GM23338 (cell line): ENCODE results near the gene CD70. TPM values are rescaled to one million over a fixed set of nuclear protein-coding genes. Genes with fewer than 3 reads are reported as not detected.

ENCODE experiments used
- ATAC-seq: fragments of 200-7000 bp; cut with Tn5 transposase; 3 replicates; pipeline ENCODE4 v1.9.1; 2020
- DNase-seq: peaks from one replicate; pipeline ENCODE4 v3.0.0-alpha.2; 2015; ENCODE audit warnings: low spot score
- H2AFZ ChIP-seq: fragments of 200-600 bp; sonication (generic); 2 replicates; pipeline ENCODE4 v1.8.0; 2016; ENCODE audit warnings: antibody characterized with exemption, mild to moderate bottlenecking, moderate library complexity
- H3F3A ChIP-seq: fragments of 200-600 bp; sonication (generic); replicated peaks from 2 replicates; pipeline ENCODE4 v1.8.0; 2017; ENCODE audit warnings: antibody characterized with exemption, mixed run types, low read depth
- H3K27ac ChIP-seq: fragments of 200-600 bp; sonication (generic); 2 replicates; pipeline ENCODE4 v1.6.1; 2016; ENCODE audit warnings: low read depth
- H3K27me3 ChIP-seq: fragments of 200-600 bp; sonication (generic); 2 replicates; pipeline ENCODE4 v1.8.0; 2016; ENCODE audit warnings: mild to moderate bottlenecking, mixed run types, moderate library complexity; ENCODE audit not compliant: insufficient read depth
- H3K36me3 ChIP-seq: fragments of 200-600 bp; sonication (generic); 2 replicates; pipeline ENCODE4 v1.8.0; 2016; ENCODE audit warnings: mild to moderate bottlenecking; ENCODE audit not compliant: insufficient read depth
- H3K4me1 ChIP-seq: fragments of 200-600 bp; sonication (generic); 2 replicates; pipeline ENCODE4 v1.8.0; 2016; ENCODE audit warnings: mild to moderate bottlenecking, moderate library complexity; ENCODE audit not compliant: insufficient read depth
- H3K4me2 ChIP-seq: fragments of 200-600 bp; sonication (generic); 2 replicates; pipeline ENCODE4 v1.7.1; 2017; ENCODE audit warnings: mixed run types
- H3K4me3 ChIP-seq: fragments of 200-600 bp; sonication (generic); 2 replicates; pipeline ENCODE4 v1.6.1; 2016; ENCODE audit warnings: mixed run types
- H3K79me2 ChIP-seq: fragments of 200-600 bp; sonication (generic); replicated peaks from 2 replicates; pipeline ENCODE4 v1.8.0; 2017; ENCODE audit warnings: mild to moderate bottlenecking; ENCODE audit not compliant: insufficient read depth
- H3K9me2 ChIP-seq: fragments of 200-600 bp; sonication (generic); 2 replicates; pipeline ENCODE4 v1.8.0; 2017; ENCODE audit not compliant: insufficient read depth
- H4K20me1 ChIP-seq: fragments of 200-600 bp; sonication (generic); replicated peaks from 2 replicates; pipeline ENCODE4 v1.8.0; 2017; ENCODE audit warnings: mild to moderate bottlenecking; ENCODE audit not compliant: insufficient read depth
- H3K27ac Mint-ChIP-seq: 2 replicates; pipeline ENCODE4 v1.8.0; 2020; ENCODE audit warnings: inconsistent platforms, mild to moderate bottlenecking, moderate library complexity, mixed read lengths
- H3K27me3 Mint-ChIP-seq: 3 replicates; pipeline ENCODE4 v1.8.0; 2022; ENCODE audit warnings: low read depth, mild to moderate bottlenecking, moderate library complexity, mixed read lengths, inconsistent platforms; ENCODE audit not compliant: insufficient read depth, poor library complexity
- H3K36me3 Mint-ChIP-seq: 3 replicates; pipeline ENCODE4 v1.8.0; 2021; ENCODE audit warnings: low read depth, mild to moderate bottlenecking, inconsistent platforms, moderate library complexity, mixed read lengths
- H3K4me1 Mint-ChIP-seq: 3 replicates; pipeline ENCODE4 v1.8.0; 2020; ENCODE audit warnings: mild to moderate bottlenecking, inconsistent platforms, mixed read lengths
- H3K4me3 Mint-ChIP-seq: 3 replicates; pipeline ENCODE4 v1.8.0; 2021; ENCODE audit warnings: moderate library complexity, mild to moderate bottlenecking, inconsistent platforms, mixed read lengths
- H3K9me3 Mint-ChIP-seq: 3 replicates; pipeline ENCODE4 v1.8.0; 2020; ENCODE audit warnings: moderate library complexity, mild to moderate bottlenecking, inconsistent platforms, mixed read lengths
- CREB1 ChIP-seq: fragments of 250-450 bp; sonication (Bioruptor Pico); IDR thresholded peaks from 2 replicates; pipeline ENCODE4 v1.5.0; 2020; ENCODE audit warnings: low read depth, mild to moderate bottlenecking, moderate library complexity
- EZH2 ChIP-seq: fragments of 200-600 bp; sonication (generic); IDR thresholded peaks from one replicate; pipeline ENCODE4 v1.8.0; 2017; ENCODE audit warnings: antibody characterized with exemption, mild to moderate bottlenecking, low read depth; ENCODE audit not compliant: unreplicated experiment
- EZH2phosphoT487 ChIP-seq: fragments of 200-600 bp; sonication (generic); IDR thresholded peaks from one replicate; pipeline ENCODE4 v1.8.1; 2018; ENCODE audit warnings: antibody characterized with exemption; ENCODE audit not compliant: unreplicated experiment
- JUNB ChIP-seq: IDR thresholded peaks from one replicate; pipeline ENCODE4 v1.6.1; 2016; ENCODE audit warnings: antibody characterized with exemption; ENCODE audit not compliant: unreplicated experiment
- NANOG ChIP-seq: IDR thresholded peaks from 2 replicates; pipeline ENCODE4 v1.6.1; 2016; ENCODE audit warnings: antibody characterized with exemption, borderline replicate concordance
- POLR2AphosphoS5 ChIP-seq: IDR thresholded peaks from 2 replicates; pipeline ENCODE4 v1.6.1; 2016; ENCODE audit warnings: antibody characterized with exemption, low read depth
- STAT1 ChIP-seq: IDR thresholded peaks from one replicate; pipeline ENCODE4 v1.6.1; 2016; ENCODE audit warnings: antibody characterized with exemption; ENCODE audit not compliant: unreplicated experiment
- ZNF114 ChIP-seq: fragments of 250-450 bp; sonication (Bioruptor Pico); IDR thresholded peaks from 2 replicates; pipeline ENCODE4 v1.5.0; 2020; ENCODE audit warnings: mild to moderate bottlenecking, moderate library complexity
- ZNF331 ChIP-seq: fragments of 250-450 bp; sonication (Bioruptor Pico); IDR thresholded peaks from 2 replicates; pipeline ENCODE4 v1.5.0; 2020; ENCODE audit warnings: low read depth, mild to moderate bottlenecking, moderate library complexity
- polyA plus RNA-seq: library from polyadenylated mRNA; unstranded; fragments of >200 nt; fragmentation: Nextera tagmentation; extraction: Ambion mirVana; gene quantifications from 2 replicates; pipeline ENCODE4 v1.2.1, GENCODE V29; 2016
- total RNA-seq: library from RNA; depleted of rRNA; stranded (reverse); fragments of >200 nt; shearing (Covaris generic); gene quantifications from 2 replicates; pipeline ENCODE4 v1.2.3, GENCODE V29; 2014
- TF ChIP-seq, protein P1 (sequence below): IDR thresholded peaks from one replicate; pipeline ENCODE4 v1.6.1; 2018; ENCODE audit warnings: antibody characterized with exemption; ENCODE audit not compliant: unreplicated experiment
- TF ChIP-seq, protein P2 (sequence below), 2 experiments: fragments of 200-600 bp in 1 of 2; sonication (generic) in 1 of 2; conservative IDR thresholded peaks; 2 replicates each; pipeline versions ENCODE4 v1.5.1 to v1.6.1; 2016 to 2017; ENCODE audit warnings: antibody characterized with exemption in 2 of 2, low read depth in 2 of 2, mild to moderate bottlenecking in 2 of 2, moderate library complexity in 1 of 2
- TF ChIP-seq, protein P3 (sequence below): fragments of 250-450 bp; sonication (Bioruptor Pico); IDR thresholded peaks from 2 replicates; pipeline ENCODE4 v1.5.0; 2020; ENCODE audit warnings: mild to moderate bottlenecking, moderate library complexity
- TF ChIP-seq, protein P4 (sequence below): IDR thresholded peaks from 2 replicates; pipeline ENCODE4 v1.6.1; 2016; ENCODE audit warnings: antibody characterized with exemption

The CD70 gene
- total and polyA plus RNA-seq, 2 experiments from 2014 or later: 2.0 to 7.3 TPM

DNA sequence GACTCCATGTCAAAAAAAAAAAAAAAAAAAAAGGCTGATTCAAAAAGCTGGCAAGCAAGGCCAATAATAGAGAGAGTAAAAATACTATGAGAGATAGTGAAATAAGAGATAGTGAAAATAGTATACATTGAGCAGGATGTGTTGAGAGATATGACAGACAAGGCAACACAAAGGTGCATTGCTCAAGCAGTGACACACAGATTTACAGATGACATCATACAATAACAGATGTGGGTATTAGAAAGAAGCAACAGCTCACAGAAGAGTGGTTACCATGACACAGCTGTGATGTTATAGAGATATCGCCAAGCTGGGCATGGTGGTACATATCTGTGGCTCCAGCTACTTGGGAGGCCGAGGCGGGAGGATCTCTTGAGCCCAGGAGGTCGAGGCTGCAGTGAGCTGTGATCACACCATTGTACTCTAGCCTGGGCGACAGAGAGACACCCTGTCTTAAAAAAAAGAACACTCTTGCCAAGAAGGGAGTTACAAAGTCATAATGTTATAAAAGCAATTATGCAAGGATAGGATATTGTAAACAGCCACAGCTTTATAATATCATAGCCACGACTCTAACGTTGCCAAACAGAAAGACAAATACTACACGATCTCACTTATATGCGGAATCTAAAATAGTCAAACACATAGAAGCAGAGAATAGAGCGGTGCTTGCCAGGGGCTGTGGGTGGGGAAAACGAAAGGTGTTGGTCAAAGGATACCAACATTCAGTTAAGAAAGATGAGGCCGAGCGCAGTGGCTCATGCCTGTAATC is 49.8 kb downstream of the CD70 start:
- no peaks in the 10 kb centered on the region for H3K4me1 Mint-ChIP-seq
- Histone ChIP-seq H3K4me3 (no peak overlapping the region), H3K4me1 (no peaks in the 10 kb centered on the region), H3K79me2 (no peaks in the 10 kb centered on the region), H3K36me3 (no peaks in the 10 kb centered on the region; the same call in 1 of the 2 replicates), H4K20me1 (no peaks in the 10 kb centered on the region), H3K4me2 (no peak overlapping the region), H3K9me2 (no peaks in the 10 kb centered on the region), H3K27me3 (no peaks in the 10 kb centered on the region), H2AFZ (no peak overlapping the region), H3F3A (no peaks in the 10 kb centered on the region), H3K27ac (no peak overlapping the region)
- DNase-seq (no peak), ATAC-seq (no peak)
- peaks cover 1% of the 10 kb centered on the region for H3K27me3 Mint-ChIP-seq
- H3K4me3 Mint-ChIP-seq: no peak overlapping the region
- H3K36me3 Mint-ChIP-seq: peaks cover 21% of the 10 kb centered on the region
- H3K27ac Mint-ChIP-seq: no peak overlapping the region
- H3K9me3 Mint-ChIP-seq: peaks cover 76% of the 10 kb centered on the region
- TF ChIP-seq EZH2phosphoT487 (no peak), ZNF331 (CRISPR knock-in tag) (no peak), STAT1 (no peak), POLR2AphosphoS5 (no peak), EZH2 (no peak), ZNF114 (no peak), JUNB (no peak), NANOG (no peak), CREB1 (CRISPR knock-in tag) (no peak)
- TF ChIP-seq, protein P1, sequence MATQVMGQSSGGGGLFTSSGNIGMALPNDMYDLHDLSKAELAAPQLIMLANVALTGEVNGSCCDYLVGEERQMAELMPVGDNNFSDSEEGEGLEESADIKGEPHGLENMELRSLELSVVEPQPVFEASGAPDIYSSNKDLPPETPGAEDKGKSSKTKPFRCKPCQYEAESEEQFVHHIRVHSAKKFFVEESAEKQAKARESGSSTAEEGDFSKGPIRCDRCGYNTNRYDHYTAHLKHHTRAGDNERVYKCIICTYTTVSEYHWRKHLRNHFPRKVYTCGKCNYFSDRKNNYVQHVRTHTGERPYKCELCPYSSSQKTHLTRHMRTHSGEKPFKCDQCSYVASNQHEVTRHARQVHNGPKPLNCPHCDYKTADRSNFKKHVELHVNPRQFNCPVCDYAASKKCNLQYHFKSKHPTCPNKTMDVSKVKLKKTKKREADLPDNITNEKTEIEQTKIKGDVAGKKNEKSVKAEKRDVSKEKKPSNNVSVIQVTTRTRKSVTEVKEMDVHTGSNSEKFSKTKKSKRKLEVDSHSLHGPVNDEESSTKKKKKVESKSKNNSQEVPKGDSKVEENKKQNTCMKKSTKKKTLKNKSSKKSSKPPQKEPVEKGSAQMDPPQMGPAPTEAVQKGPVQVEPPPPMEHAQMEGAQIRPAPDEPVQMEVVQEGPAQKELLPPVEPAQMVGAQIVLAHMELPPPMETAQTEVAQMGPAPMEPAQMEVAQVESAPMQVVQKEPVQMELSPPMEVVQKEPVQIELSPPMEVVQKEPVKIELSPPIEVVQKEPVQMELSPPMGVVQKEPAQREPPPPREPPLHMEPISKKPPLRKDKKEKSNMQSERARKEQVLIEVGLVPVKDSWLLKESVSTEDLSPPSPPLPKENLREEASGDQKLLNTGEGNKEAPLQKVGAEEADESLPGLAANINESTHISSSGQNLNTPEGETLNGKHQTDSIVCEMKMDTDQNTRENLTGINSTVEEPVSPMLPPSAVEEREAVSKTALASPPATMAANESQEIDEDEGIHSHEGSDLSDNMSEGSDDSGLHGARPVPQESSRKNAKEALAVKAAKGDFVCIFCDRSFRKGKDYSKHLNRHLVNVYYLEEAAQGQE: no peak
- TF ChIP-seq, protein P2, sequence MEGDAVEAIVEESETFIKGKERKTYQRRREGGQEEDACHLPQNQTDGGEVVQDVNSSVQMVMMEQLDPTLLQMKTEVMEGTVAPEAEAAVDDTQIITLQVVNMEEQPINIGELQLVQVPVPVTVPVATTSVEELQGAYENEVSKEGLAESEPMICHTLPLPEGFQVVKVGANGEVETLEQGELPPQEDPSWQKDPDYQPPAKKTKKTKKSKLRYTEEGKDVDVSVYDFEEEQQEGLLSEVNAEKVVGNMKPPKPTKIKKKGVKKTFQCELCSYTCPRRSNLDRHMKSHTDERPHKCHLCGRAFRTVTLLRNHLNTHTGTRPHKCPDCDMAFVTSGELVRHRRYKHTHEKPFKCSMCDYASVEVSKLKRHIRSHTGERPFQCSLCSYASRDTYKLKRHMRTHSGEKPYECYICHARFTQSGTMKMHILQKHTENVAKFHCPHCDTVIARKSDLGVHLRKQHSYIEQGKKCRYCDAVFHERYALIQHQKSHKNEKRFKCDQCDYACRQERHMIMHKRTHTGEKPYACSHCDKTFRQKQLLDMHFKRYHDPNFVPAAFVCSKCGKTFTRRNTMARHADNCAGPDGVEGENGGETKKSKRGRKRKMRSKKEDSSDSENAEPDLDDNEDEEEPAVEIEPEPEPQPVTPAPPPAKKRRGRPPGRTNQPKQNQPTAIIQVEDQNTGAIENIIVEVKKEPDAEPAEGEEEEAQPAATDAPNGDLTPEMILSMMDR (conservative IDR thresholded peaks at IDR 0.05; ENCODE audit: low read depth in 2 of 2): no peak
- TF ChIP-seq, protein P3, sequence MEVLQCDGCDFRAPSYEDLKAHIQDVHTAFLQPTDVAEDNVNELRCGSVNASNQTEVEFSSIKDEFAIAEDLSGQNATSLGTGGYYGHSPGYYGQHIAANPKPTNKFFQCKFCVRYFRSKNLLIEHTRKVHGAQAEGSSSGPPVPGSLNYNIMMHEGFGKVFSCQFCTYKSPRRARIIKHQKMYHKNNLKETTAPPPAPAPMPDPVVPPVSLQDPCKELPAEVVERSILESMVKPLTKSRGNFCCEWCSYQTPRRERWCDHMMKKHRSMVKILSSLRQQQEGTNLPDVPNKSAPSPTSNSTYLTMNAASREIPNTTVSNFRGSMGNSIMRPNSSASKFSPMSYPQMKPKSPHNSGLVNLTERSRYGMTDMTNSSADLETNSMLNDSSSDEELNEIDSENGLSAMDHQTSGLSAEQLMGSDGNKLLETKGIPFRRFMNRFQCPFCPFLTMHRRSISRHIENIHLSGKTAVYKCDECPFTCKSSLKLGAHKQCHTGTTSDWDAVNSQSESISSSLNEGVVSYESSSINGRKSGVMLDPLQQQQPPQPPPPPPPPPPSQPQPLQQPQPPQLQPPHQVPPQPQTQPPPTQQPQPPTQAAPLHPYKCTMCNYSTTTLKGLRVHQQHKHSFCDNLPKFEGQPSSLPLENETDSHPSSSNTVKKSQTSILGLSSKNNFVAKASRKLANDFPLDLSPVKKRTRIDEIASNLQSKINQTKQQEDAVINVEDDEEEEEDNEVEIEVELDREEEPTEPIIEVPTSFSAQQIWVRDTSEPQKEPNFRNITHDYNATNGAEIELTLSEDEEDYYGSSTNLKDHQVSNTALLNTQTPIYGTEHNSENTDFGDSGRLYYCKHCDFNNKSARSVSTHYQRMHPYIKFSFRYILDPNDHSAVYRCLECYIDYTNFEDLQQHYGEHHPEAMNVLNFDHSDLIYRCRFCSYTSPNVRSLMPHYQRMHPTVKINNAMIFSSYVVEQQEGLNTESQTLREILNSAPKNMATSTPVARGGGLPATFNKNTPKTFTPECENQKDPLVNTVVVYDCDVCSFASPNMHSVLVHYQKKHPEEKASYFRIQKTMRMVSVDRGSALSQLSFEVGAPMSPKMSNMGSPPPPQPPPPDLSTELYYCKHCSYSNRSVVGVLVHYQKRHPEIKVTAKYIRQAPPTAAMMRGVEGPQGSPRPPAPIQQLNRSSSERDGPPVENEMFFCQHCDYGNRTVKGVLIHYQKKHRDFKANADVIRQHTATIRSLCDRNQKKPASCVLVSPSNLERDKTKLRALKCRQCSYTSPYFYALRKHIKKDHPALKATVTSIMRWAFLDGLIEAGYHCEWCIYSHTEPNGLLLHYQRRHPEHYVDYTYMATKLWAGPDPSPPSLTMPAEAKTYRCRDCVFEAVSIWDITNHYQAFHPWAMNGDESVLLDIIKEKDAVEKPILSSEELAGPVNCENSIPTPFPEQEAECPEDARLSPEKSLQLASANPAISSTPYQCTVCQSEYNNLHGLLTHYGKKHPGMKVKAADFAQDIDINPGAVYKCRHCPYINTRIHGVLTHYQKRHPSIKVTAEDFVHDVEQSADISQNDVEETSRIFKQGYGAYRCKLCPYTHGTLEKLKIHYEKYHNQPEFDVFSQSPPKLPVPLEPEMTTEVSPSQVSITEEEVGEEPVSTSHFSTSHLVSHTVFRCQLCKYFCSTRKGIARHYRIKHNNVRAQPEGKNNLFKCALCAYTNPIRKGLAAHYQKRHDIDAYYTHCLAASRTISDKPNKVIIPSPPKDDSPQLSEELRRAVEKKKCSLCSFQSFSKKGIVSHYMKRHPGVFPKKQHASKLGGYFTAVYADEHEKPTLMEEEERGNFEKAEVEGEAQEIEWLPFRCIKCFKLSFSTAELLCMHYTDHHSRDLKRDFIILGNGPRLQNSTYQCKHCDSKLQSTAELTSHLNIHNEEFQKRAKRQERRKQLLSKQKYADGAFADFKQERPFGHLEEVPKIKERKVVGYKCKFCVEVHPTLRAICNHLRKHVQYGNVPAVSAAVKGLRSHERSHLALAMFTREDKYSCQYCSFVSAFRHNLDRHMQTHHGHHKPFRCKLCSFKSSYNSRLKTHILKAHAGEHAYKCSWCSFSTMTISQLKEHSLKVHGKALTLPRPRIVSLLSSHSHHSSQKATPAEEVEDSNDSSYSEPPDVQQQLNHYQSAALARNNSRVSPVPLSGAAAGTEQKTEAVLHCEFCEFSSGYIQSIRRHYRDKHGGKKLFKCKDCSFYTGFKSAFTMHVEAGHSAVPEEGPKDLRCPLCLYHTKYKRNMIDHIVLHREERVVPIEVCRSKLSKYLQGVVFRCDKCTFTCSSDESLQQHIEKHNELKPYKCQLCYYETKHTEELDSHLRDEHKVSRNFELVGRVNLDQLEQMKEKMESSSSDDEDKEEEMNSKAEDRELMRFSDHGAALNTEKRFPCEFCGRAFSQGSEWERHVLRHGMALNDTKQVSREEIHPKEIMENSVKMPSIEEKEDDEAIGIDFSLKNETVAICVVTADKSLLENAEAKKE (CRISPR knock-in tag): no peak
- TF ChIP-seq, protein P4, sequence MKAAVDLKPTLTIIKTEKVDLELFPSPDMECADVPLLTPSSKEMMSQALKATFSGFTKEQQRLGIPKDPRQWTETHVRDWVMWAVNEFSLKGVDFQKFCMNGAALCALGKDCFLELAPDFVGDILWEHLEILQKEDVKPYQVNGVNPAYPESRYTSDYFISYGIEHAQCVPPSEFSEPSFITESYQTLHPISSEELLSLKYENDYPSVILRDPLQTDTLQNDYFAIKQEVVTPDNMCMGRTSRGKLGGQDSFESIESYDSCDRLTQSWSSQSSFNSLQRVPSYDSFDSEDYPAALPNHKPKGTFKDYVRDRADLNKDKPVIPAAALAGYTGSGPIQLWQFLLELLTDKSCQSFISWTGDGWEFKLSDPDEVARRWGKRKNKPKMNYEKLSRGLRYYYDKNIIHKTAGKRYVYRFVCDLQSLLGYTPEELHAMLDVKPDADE: no peak
